Measurements from ENCODE around the gene HOPX. TPM values are rescaled to one million over a fixed set of nuclear protein-coding genes. Genes with fewer than 3 reads are reported as not detected.
"Not testable (repeated sequence)": the region's sequence is repeated elsewhere in the genome, so short reads cannot be mapped to it uniquely, and the experiment has no call there.

HOPX gene
- total RNA-seq, 1 donor: 0.36 TPM

- no peak overlapping the region for H3K4me3 ChIP-seq (ENCODE audit: low read depth, low read length)
- no peak for TF ChIP-seq CTCF (IDR thresholded peaks at IDR 0.05; ENCODE audit: insufficient read depth, low read length)
- no peak for DNase-seq (ENCODE audit: low read depth)
These were observed 73.2 kb downstream of the HOPX start for GRCh38 chr4:56607926-56608325.

DNA sequence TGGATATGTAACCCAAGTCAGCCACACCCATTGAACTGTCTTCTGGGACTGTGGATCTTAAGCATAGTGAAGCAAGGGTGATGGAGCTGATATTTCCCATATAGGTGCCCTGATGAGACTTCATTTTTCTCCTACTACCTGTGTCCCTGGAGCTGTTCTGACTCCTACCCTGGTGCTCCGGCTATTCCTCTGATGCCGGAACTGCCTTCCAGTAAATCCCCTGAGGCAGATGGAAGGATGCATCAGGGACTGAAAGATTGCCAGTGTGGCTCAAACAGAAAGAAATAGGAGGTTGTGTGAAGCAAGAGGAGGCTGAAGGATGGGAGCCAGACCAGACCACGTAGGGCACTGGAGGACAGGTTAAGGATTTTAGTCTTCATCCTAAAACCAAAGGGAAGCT lies 74.7 kb downstream of the HOPX start:
- TF ChIP-seq CTCF (IDR thresholded peaks at IDR 0.05; ENCODE audit: insufficient read depth, low read length): no peak
- no peak for DNase-seq (ENCODE audit: low read depth)
- no peak overlapping the region for H3K4me3 ChIP-seq (ENCODE audit: low read depth, low read length)

- H3K4me3 ChIP-seq (ENCODE audit: low read depth, low read length): not testable (repeated sequence)
These were observed 75.6 kb downstream of the HOPX start for GRCh38 chr4:56605464-56605863.

DNA sequence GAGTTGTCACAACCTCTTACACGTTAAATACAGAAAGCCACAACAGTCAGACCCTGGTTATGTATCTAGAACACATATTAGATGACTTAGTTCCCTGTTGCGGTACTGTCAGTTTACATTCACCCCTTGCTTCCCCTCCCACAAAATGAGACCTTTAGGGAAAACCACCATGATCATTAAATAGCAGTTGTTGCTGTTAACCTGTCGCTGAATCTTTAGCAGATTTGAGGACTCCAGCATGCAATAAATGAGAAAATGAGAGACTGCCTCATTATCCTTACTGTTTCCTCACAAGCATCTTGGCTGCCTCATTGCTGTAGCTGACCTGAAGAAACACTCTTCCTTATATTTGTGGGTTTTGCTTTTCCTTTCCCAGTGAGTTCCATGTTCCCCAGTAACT lies 77.8 kb downstream of the HOPX start:
- no peak for TF ChIP-seq CTCF (IDR thresholded peaks at IDR 0.05; ENCODE audit: insufficient read depth, low read length)
- no peak overlapping the region for H3K4me3 ChIP-seq (ENCODE audit: low read depth, low read length)
- no peak for DNase-seq (ENCODE audit: low read depth)

More at GRCh38 chr4:56605464-56605863, 75.6 kb downstream of the HOPX start:
- not testable (repeated sequence) for DNase-seq (ENCODE audit: low read depth)

Other genes with a start within 250 kb of the HOPX start
- 13.7 and 18.4 TPM in 2 replicates for gene PPAT, start 245.7 kb downstream of the HOPX start, total RNA-seq (ENCODE audit: low replicate concordance)
- gene PAICS, start 245.0 kb downstream of the HOPX start, total RNA-seq (ENCODE audit: low replicate concordance): 13.6 and 62.3 TPM in 2 replicates
- gene SRP72, start 213.7 kb downstream of the HOPX start, total RNA-seq (ENCODE audit: low replicate concordance): 119 and 202 TPM in 2 replicates
- gene ARL9, start 175.5 kb downstream of the HOPX start, total RNA-seq (ENCODE audit: low replicate concordance): 0.09 TPM in 1 of 2 replicates, not detected in the other
- not detected in 2 replicates for gene SPINK2, start 140.4 kb upstream of the HOPX start, total RNA-seq (ENCODE audit: low replicate concordance)
- 42.1 and 50.6 TPM in 2 replicates for gene REST, start 226.6 kb upstream of the HOPX start, total RNA-seq (ENCODE audit: low replicate concordance)

Data from fibroblast of the aortic adventitia (primary cell).